Endometrium (tissue), 2 donors: ENCODE results near the gene LYRM2.

Experiments used
- FAIRE-seq: peaks from 2 replicates; lab custom pipeline; 2012; peaks lifted over from hg19 to GRCh38; lab: Jason Lieb, UNC
- donor health status: control.
- donor health status: control.

LYRM2 gene

DNA sequence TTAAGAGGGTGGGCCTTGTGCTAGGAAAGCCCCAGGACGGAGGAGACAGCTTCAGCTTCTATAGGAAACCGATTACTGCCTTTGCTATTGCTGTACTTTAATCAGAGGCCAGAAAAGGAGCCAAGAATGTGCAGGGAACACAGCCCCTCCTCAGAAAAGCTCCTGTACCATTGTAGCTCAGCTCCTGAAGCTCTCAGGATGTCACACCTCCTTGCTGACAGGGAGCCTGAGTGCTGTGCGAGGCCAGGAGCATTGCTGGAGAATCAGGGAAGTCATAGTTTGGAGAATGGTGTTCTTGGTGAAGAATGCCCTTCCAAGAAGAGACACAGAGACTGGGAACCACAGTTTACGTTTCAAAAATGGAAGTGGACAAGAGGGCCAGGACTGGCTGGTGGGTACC is 46.8 kb downstream of the LYRM2 start:
- FAIRE-seq: no peak

DNA sequence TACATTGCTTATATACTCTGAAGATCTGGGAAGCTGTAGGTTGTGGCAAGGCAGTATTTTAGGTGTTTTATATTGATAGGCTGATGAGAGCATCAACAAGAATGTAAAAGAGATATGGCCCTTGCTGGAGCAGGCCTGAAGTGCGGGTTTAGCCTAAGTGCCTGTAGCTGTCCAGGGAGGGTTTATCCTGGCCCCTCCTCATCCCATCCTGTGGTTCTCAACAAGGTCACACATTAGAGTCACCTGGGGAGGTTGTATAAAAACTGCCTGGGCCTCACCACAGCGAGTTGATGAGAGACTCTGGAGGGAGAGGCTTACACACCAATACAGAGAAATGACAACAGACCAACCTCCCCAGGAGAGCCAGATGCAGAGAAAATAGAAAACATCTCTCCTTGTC is 48.4 kb downstream of the LYRM2 start:
- FAIRE-seq: no peak

DNA sequence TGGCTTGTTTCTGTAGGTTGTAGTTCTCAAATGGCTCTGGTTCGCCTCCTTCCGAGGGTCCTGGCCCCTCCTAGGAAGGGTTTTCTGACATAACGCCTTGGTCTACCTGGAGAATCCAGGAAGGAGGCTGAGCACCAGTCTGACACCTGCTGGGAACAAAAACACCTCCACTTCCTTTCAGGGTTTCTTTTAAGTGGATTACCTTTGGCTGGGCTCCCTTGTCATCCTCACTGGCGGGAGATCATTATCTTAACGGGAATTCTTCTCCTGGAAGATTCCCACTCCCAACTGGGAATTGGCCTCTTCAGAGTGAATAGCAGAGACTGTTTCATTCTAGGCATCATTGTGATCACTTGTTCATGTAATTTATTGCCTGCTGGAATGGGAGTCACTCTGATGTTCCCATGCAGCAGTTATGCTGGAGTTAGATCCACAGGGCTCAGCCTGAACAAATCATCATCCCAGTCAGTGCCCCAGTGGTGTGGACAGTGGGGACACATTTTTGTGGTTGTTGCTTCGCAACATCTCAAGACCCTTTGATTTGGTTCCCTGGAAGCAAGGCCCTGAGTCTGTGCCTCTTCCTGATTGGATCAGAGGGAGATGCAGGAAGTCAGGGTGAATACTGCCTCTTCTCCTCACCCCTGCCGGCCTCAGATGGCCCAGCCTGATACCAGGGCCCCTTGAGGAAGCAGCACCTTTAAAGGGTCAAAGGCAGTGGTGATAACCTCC is 49.1 kb downstream of the LYRM2 start:
- no peak for FAIRE-seq

DNA sequence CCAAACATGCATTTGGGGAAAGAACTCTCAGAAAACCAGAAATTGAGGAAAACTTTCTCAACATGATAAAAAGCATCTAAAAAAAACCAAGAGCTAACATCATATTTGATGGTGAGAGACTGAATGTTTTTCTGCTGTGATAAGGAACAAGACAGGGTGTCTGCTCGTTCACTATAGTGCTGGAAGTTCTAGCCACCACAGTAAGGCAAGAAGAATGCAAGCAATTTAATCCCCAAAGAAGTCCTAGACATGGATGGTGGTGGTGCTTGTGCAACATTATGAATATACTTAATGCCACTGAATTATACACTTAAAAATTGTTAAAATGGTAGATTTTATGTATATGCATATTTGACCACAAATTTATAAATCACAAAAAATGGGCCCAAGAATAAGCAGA is 53.4 kb downstream of the LYRM2 start:
- FAIRE-seq: no peak

DNA sequence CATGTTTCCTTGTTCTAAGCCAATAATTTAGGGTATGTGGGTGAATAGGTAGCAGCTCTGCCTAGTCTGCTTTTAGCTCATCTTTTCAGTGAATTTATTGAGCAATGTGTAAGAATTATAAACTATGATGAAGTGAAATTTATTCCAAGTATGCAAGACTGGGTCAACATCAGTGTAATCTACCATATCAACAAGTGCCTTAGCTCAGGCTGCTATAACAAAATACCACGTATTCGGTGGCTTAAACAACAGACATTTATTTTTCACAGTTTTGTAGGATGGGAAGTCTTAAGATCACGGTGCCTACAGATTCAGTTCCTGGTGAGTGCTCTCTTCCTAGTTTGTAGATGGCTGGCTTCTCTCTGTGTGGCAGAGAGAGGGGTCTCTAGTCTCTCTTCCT is 54.0 kb downstream of the LYRM2 start:
- no peak for FAIRE-seq

DNA sequence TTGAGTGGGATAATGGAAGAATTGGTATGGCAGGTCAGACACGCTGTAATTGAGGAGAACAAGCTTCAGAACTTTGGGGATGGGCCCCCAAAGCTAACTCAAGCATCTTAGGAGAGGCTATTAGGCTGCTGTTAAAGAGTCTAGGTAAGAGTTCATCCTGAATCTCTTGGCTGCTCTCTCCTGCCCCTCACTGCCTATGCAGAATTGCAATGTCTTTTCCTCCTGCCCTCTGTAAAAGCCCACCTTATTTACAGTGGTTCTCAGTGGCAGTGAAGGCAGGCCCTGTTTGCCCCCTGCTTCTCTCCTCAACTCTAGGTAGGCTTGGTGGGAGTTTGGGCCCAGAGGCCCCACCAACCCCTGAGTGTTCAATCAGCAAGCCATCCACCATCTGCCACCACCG is 55.0 kb downstream of the LYRM2 start:
- FAIRE-seq: no peak

DNA sequence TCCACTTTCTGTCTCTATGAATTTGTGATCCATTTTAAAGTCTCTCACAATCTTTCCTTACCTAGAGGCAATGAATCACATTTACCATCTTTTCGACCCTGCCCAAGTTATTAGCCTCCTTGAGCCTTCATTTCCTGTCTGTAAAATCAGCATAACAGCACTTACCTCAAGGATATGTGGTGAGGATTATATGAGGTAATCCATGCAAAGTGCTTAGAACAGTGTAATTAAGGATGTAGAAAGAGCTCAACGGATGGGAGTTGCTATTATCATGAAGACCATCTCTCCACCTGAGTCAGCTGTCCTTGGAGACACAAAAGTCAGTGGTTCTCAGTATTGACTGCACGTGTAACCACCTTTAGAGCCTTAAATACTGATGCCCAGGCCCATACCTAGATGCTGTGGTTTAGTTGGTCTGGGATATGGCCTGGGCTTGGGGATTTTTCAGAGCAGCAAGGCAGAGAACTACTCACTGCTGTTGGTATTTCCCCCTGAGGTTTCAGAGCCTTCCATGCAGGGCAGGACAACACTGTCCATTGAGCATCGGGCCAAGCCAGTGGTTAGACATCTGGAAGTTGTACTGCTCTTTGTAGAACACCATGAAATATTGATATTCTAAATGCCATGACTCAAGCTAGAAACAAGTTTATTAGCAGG is 55.8 kb downstream of the LYRM2 start:
- FAIRE-seq: no peak

DNA sequence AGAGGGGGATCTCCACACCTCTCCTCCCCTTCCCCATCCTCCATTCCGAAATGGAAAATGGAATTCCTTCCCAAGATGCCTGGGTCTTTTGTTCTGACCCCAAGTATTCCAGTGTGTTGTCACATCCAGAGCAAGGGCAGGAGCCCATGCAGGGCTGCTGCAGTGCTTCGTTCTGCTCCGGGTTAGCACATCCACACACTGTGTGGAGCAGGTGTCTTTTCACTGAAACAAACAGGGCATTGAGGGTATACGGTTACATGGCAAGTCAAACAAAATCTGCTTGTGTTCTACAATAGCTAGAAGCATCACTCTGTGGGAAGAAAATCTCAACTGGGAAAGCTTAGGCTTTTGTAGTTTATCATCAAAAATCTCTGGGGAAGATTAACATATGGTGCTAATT is 56.9 kb downstream of the LYRM2 start:
- FAIRE-seq: no peak

DNA sequence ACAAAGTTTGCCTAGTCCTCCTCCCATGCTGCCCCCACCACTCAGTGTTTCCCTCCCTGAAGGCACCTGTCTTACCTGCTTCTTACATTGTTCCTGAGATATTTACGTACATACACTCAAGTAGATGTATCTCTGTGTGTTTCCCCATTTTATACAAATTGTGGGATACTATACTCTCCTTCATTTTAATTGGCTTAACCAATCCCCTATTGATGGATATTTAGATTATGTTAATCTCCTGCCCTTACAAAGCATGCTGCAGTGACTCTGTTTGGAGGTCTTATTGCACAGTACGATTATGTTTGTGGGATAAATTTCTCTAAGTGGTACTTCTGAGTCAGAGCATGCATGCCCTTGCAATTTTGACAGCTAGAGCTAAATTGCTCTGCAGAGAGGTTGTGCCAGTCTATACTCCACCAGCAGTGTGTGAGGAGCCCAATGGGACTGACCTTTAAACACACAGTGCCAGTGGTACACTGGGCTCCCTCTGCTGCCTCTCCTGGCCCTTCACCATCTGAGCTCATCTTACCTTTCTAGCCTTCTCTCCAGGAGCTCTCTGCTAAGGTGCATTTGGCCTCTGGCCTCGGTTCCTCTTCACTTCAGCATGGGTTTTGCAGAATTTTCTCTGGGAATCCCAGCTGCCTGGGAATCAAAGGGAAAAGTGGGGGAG is 57.4 kb downstream of the LYRM2 start:
- FAIRE-seq: no peak

DNA sequence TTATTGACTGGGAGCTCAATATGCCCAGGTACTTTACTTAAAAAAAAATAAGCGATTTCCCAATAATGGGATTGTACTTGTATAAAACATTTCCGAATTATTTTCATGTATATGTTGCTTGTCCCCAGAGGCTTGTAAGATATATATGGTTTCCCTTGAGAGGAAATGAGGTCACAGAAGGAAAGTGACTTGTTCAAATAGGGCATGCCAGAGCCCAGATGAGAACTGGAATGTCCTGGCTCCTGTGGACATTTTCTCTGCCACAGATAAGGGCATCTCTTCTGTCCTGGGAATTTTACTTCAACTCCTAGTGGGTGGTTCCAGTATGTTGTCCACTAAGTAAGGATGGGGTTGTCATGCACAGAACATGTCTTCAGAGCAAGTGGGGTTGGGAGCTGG is 63.0 kb downstream of the LYRM2 start:
- FAIRE-seq: no peak

DNA sequence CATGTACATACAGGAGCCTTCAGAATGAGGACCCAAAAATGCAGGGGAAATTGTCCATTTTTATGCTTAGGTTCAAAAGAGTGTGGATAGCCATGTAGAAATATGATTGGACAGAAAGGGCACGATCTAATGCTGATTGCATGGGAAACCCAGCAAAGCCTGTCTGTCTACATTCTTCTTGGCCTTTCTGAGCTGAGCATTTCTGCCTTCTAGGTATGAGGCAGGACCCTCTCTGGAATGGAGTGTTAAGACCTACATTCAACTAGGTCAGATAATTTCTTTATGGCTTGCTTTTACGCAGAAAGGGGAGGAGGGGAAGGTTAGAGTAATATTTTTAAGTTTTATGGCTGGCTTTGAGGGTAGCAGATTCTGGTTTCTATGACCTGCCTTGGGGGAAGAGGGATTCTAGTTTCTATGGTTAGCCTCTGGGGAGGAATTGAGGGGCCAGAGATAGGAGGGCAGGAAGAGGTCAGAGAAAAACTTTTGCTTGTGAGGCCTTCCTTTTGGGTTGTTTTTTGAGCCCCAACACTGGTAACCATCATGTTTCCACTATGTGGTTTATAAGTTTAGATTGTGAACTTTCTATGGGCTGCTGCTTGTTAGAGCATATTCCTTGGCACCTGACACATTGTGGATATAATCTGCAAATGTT is 63.5 kb downstream of the LYRM2 start:
- FAIRE-seq: no peak

DNA sequence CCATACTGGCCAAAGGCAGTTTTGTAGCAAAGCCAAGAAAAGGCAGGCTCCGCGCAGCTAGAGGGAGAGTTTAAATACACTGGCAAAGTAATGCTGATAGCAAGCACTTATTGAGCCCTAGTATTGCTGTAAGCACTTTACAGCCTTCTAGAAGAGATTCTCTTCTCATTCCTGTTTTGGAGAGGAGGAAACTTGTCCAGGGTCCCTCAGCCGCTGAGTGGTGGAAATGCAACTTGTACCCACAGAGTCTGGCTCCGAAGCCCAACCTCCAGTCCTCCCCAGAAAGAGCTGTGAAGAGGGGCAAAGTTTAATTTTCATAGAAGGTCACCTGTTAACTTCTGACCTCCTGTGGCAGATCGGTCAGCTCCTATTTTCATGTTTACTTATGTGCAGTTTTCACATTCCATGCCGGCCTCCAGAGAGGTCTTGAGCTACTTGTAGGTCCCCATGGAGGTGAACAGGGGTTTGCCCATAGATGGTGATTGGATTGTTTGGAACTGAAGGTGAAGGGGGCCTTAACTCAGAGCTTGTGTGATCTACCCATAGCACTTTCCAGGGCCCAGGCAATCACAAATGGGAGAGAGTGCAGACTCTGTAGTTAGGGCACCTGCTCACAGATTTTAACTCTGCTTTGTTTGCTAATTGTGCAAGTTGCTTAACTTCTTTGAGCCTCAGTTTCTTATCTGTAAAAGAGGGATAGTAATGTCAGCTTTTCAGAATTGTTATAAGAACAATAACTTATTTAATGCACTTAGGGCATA is 70.7 kb downstream of the LYRM2 start:
- FAIRE-seq: no peak

DNA sequence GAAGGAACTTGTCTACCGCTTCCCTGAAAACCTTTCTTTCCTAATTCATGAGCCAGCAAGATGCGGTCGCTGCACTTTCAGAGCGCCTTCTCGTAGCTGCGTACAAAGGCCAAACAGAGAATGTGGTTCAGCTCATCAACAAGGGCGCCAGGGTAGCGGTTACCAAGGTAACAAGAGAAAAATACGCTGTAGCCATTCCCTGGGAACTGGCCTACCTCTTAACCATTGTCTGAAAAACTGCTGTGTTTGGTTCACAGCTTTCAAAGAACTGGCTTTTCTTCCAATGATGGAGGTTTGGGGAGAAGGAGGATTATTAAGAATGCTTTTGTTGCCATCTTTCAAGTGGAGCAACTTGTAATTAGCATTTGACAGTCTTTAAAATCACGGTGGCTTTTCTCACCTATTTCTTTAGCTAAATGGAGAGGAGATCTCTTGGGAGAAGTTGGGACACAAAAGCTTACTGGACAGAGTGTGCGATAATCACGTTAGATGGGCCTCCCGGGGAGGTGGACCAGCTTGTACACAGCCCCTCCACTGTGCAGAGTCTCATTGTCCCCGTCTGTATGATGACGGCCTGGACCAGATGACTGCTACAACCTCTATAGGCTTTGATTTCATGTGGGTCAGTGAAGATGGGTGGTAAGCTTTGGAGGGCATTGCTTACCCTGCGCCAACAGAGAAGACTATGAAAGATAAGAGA is 71.5 kb downstream of the LYRM2 start:
- FAIRE-seq: no peak

DNA sequence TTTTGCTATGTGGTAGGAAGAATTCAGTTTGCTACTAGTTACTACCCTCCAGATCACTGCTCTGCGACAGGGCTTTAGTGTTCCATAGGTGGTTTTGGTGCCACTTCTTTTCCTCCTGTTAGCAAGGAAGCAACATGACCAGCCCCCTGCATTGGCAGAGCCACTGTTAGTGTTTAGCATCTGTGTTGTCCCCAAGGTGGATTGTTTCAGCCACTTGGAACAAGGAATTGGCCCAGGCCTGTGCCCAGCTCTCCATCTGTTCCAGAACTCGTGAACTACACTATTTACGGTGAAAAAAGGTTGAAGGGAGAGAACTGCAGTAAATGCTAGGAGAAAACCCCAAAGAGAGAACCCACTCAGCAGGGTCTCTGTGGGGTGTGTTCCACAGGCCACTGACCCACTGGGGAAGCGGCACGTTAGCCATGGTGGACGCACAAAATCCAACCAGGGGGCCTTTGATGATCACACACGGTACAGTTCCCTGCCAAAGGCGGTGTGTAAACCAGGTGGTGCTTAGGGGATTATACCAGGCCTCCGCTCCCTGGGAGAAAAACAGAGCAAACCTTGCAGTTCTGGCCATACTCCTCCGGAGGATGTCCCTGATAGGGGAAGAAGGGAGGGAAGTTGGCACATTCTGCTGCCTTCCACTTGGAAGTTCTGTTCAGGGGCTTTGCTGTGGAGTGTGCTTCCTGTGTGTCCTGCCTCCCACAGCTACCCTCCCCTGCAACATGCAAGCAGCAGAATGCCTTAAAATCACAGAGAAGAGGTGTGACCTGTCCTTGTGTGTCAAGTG is 72.3 kb downstream of the LYRM2 start:
- FAIRE-seq: no peak

DNA sequence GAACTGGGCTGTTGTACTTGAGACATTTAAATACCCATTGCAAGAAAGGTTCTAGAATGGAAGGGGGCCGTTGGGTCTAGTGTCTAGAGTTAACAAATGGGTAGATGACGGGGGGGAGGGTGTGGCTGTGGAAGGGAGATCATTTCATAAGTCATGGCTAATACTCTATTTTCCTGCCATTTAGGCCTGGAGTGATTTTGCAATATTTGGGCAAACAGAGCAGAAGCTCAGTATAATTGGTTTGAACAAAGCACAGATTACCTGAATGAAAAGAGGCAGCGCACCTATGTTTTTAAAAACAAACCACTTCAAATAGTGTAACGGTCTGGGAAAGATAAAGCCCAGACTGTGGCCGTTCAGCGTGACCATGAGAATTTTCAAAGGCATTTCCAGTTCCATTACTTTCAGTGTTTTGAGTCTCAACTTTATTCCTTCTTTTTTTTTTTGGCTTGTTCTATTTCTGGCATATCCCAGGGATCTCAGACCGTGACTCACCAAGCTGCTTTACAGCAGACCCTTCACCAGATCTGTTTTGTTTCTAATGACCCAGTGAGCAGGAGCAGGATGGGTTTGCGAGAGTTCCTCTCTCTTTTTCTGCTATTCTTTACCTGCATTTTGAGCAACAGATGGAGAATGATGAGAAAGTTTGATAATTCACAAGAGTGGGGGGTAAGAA is 73.7 kb downstream of the LYRM2 start:
- FAIRE-seq: no peak

DNA sequence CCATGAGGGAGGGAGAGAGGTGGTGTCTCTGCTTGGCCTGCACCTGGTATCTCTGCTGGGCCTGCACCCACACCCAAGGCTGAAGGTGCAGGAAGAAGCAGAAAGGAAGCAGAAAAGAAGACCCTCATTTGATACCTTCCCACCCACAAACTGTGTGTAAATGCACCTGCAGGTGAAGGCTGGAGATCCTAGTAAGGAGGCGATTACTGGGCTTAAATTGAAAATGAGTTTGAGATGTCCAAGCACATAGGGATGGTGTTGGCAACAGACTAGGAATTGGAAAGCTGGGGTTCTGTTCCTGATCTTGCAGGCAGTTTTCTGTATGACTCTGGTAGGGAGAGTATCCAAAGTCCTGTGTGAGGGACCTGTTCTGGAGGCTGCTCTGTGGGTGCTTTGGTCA is 74.7 kb downstream of the LYRM2 start:
- no peak for FAIRE-seq

DNA sequence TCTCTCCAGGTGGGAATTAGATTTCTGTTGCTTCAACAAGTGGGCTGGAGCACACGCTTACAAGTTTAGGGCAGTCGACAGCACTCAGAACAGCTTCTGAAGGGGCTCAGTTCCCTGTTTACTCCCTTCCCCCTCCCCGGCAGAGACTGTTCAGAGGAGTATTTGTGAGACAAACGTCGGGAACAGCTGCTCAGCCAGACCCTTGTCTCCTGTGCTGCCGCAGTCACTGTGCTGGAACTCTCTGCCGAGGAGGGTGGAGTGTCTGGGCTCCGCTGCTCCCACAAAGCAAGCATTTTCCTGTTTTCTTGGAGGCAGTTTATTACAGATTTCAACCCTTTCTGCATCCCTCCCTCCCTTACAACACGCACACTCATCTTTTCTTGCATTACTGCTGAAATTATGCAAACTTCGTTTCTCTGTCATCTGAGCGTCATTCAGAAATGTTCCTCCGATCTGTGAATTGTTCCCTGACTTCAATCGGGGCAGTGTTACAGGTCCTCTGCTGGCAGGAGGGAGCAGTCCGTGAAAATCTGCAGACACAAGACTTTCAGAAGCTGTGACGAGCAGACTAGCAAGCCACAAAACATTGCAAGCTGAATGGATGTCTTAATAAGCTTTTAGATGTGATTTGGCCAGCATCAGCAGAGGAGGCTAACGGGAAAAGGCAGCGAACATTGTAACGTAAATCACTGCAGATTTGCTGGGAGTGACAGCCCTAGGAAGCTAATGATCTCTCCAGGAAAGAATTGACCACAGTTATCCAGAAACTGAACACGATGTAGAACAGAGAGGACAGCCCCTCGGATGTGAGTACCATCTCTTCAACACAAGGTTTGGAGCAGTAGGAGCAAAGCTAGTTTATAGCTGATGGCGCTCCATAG is 76.2 kb downstream of the LYRM2 start:
- no peak for FAIRE-seq

DNA sequence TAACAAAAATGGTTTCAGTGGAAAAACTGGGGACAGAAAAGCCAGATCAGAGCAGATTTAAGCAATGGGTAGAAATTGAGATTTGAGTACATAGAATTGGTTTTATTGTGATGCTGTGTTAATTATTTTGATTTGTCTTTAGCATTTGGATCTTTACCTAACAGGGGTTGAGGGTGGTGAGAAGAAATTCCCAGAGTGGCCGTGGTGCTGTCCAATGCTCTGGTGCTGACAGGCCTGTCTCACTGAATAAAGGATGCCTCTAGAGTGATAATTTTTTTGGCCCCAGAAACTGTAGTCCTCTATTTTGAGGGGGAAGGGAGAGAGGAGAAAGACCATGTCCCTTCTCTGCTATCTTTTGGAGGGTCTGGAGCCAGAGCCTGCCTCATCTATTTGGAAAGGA is 79.1 kb downstream of the LYRM2 start:
- no peak for FAIRE-seq

DNA sequence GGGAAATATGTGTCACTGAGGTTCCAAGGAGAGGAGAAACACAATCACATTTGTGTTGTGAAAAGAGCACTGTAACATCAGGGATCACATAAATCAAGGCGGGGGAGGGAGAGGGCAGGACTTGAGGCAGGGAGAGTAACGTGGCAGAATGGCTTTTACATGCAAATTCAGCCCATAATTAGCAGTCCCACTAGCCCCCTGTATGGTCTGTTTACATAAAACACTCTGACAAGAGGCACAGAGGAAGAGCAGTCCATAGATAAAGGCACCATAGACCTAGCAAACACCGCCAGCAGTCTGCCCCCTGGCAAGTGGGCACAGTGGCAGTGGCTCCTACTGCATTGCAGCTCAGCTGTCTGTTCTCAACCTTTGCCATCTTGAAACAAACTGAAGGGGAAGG is 82.7 kb downstream of the LYRM2 start:
- no peak for FAIRE-seq
